ENCODE results near the gene SELENOK. TPM values are rescaled to one million over a fixed set of nuclear protein-coding genes. Genes with fewer than 3 reads are reported as not detected.
A peak's percentile ranks its signal among the peaks of the same experiment; 100 is the strongest.

Gene SELENOK
- total and polyA plus RNA-seq, 4 donors: 33.3 to 150 (median 63.3) TPM

DNA sequence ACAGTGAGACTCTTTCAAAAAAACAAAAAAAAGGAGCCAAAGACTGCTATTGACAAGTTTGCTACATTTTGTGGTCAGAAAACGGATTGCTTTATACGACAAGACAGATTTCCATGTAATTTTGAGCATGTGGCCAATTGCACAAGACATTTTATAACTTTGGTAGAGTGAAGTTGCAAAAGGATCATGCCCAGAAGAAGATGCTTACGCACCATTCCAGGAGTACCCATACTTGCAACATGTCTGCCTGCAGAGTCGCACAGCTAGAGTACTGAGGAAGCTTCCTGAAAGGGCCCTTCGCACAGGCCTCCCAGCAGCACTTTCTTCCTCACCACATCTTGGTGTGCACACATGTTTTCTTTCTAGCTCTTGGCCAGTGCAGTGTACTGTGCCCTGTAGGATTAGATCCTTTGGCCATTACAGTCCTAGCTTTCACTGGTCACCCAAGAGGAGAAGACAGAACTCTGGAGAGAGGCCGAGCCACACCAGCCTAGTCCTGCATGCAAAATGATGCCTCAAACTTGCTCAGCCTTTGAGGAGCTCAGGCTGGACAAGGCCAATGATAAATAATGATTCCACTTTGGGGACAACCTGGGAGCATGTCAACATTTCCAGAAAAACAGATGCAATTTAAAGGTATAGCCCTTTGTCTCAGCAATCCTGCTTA lies 57.1 kb downstream of the SELENOK start:
- no peaks in the 10 kb centered on the region for H3K36me3 ChIP-seq (ENCODE audit: control insufficient read depth in 4 of 4, insufficient read depth in 4 of 4, low read length in 4 of 4)
- H3K27ac ChIP-seq (ENCODE audit: low read depth in 1 of 2, low read length in 1 of 2): peak overlapping the region in 1 of 2 donors; percentile 19
- H3K27me3 ChIP-seq (ENCODE audit: control insufficient read depth in 3 of 3, insufficient read depth in 3 of 3, low read length in 2 of 3): no peaks in the 10 kb centered on the region
- DNase-seq: no peak
- H3K4me1 ChIP-seq (ENCODE audit: control insufficient read depth in 5 of 5, insufficient read depth in 5 of 5, low read length in 5 of 5): peaks cover 0 to 4% (median 0%) of the 10 kb centered on the region in 5 donors
- H3K9ac ChIP-seq (ENCODE audit: insufficient read depth in 1 of 2, low read length in 2 of 2): no peak overlapping the region
- 46 to 82% methylated on average over 6 of the region's 6 CpGs for WGBS, 2 donors
- ATAC-seq (ENCODE audit: insufficient read depth, low FRiP score): peak; percentile 32
- no peak overlapping the region for H3K4me3 ChIP-seq
- TF ChIP-seq CTCF (IDR thresholded peaks at IDR 0.05; ENCODE audit: control extremely low read depth, extremely low read depth): no peak
- no peaks in the 10 kb centered on the region for H3K9me3 ChIP-seq (ENCODE audit: control insufficient read depth in 4 of 4, insufficient read depth in 3 of 4, low read length in 3 of 4)

Other genes with a start within 250 kb of the SELENOK start
- 10 to 100 TPM in 1 of 2 donors, 1 to 10 TPM in 1; 1.5 to 10.9 TPM for gene CHDH, start 45.4 kb downstream of the SELENOK start, total RNA-seq
- gene CHDH, start 45.4 kb downstream of the SELENOK start, polyA plus RNA-seq: 1 to 10 TPM; 2.8 TPM
- 1 to 10 TPM in 1 of 2 donors, under 1 TPM in 1; 0.88 to 6.3 TPM for gene IL17RB, start 45.3 kb downstream of the SELENOK start, total RNA-seq
- gene IL17RB, start 45.3 kb downstream of the SELENOK start, polyA plus RNA-seq: 1 to 10 TPM; 2.5 to 7.4 TPM
- gene ACTR8, start 9.7 kb downstream of the SELENOK start, total RNA-seq: 10 to 100 TPM; 25.6 to 28.8 TPM
- 10 to 100 TPM; 12.4 to 16.3 TPM for gene ACTR8, start 9.7 kb downstream of the SELENOK start, polyA plus RNA-seq
- gene CACNA2D3, start 230.7 kb upstream of the SELENOK start, total RNA-seq: 1 to 10 TPM; 1.1 to 2.5 TPM
- 1 to 10 TPM in 1 of 2 donors, under 1 TPM in 1; 0.38 to 1.1 TPM for gene CACNA2D3, start 230.7 kb upstream of the SELENOK start, polyA plus RNA-seq

Data from lung (tissue), 12 donors.